Measurements from ENCODE around the gene ACSL1.

ACSL1 gene

DNA sequence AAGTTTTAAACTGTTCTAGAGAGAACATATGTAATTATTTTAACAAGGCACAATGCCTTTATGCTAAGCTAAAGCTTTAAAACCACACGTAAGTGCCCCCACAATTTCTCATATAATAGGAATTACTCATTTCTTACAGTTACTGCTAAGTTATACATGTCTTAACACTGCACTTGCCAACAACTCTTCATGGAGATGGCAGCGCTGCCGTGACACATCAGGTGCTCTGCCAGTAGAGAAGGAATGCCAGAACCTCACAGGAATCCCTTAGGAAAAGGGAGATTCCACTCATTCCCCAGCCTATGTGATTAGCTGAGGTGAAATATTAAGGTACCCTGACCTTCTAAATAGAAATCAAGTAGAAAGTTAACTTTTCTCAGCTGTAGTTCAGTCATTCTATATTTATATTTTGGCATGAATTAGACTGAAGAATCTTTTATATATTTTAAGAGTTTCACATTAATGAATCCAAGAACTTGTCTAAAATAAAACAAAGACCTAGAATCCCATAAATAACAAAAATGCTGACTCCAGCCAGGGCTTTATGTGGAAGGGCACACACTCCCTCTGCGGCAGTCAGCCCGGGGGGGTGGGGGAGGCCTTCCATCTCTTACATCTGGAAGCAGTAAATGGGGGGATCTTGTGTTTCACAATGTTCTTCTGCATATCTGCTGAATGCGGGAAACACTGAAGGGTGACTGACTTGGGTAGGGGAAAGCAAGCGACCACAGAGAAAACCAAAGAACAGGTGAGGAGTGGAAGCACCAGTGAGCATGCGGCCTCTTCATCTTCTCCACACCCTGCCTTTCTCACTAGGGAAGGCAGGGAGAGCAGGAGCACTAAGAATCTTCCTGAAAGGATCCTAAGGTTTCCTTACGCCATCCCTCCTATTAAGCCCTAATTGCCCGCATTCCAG, 23.7 kb downstream of the ACSL1 start:
- TF ChIP-seq POLR2AphosphoS5 (IDR thresholded peaks at IDR 0.05; ENCODE audit: low read depth, low read length), result no peak
- no peak for TF ChIP-seq SIN3A (IDR thresholded peaks at IDR 0.05; ENCODE audit: borderline replicate concordance, insufficient read depth, low read length)
- TF ChIP-seq FOXP2 (optimal IDR thresholded peaks at IDR 0.05; ENCODE audit: borderline replicate concordance, extremely low read depth, extremely low read length, insufficient read depth), result no peak
- TF ChIP-seq, protein P1, sequence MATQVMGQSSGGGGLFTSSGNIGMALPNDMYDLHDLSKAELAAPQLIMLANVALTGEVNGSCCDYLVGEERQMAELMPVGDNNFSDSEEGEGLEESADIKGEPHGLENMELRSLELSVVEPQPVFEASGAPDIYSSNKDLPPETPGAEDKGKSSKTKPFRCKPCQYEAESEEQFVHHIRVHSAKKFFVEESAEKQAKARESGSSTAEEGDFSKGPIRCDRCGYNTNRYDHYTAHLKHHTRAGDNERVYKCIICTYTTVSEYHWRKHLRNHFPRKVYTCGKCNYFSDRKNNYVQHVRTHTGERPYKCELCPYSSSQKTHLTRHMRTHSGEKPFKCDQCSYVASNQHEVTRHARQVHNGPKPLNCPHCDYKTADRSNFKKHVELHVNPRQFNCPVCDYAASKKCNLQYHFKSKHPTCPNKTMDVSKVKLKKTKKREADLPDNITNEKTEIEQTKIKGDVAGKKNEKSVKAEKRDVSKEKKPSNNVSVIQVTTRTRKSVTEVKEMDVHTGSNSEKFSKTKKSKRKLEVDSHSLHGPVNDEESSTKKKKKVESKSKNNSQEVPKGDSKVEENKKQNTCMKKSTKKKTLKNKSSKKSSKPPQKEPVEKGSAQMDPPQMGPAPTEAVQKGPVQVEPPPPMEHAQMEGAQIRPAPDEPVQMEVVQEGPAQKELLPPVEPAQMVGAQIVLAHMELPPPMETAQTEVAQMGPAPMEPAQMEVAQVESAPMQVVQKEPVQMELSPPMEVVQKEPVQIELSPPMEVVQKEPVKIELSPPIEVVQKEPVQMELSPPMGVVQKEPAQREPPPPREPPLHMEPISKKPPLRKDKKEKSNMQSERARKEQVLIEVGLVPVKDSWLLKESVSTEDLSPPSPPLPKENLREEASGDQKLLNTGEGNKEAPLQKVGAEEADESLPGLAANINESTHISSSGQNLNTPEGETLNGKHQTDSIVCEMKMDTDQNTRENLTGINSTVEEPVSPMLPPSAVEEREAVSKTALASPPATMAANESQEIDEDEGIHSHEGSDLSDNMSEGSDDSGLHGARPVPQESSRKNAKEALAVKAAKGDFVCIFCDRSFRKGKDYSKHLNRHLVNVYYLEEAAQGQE (IDR thresholded peaks at IDR 0.05; ENCODE audit: insufficient read depth in 1 of 2, low read depth in 2 of 2, low read length in 2 of 2), result no peak
- TF ChIP-seq TAF1 (IDR thresholded peaks at IDR 0.05; ENCODE audit: borderline replicate concordance, insufficient read depth, low read length), result no peak

DNA sequence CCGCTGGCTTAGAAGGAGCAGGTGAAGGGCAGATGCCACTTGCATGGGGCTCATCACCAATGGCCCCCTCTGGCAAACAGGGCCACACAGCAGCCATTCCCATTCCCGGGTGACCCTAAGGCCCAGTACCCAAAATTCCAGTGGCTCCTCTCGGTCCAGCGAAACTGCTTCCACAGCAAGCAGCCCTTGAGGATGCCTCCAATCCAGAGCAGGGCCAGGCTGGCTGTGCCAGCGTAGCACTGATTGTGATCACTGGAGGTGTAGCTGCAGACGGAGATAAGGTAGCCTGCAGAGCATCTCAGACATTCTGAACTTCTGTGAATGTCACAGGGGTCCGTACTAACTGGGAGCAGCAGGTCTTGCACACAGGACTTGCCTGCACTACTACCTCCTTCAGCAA, 27.3 kb downstream of the ACSL1 start:
- TF ChIP-seq FOXP2 (optimal IDR thresholded peaks at IDR 0.05; ENCODE audit: borderline replicate concordance, extremely low read depth, extremely low read length, insufficient read depth) (no peak), POLR2AphosphoS5 (IDR thresholded peaks at IDR 0.05; ENCODE audit: low read depth, low read length) (no peak), SIN3A (IDR thresholded peaks at IDR 0.05; ENCODE audit: borderline replicate concordance, insufficient read depth, low read length) (no peak), TAF1 (IDR thresholded peaks at IDR 0.05; ENCODE audit: borderline replicate concordance, insufficient read depth, low read length) (no peak)
- TF ChIP-seq, protein P1 (IDR thresholded peaks at IDR 0.05; ENCODE audit: insufficient read depth in 1 of 2, low read depth in 2 of 2, low read length in 2 of 2), result no peak

- TF ChIP-seq FOXP2 (optimal IDR thresholded peaks at IDR 0.05; ENCODE audit: borderline replicate concordance, extremely low read depth, extremely low read length, insufficient read depth), result no peak
- TF ChIP-seq, protein P1 (IDR thresholded peaks at IDR 0.05; ENCODE audit: insufficient read depth in 1 of 2, low read depth in 2 of 2, low read length in 2 of 2), result peak; percentile 18 to 57; a peak in 1 of 4 replicates
These were observed 28.9 kb downstream of the ACSL1 start for GRCh38 chr4:184796906-184797305.

GRCh38 chr4:184795214-184795844, 30.4 kb downstream of the ACSL1 start:
- TF ChIP-seq FOXP2 (optimal IDR thresholded peaks at IDR 0.05; ENCODE audit: borderline replicate concordance, extremely low read depth, extremely low read length, insufficient read depth) (no peak), TAF1 (IDR thresholded peaks at IDR 0.05; ENCODE audit: borderline replicate concordance, insufficient read depth, low read length) (no peak), SIN3A (IDR thresholded peaks at IDR 0.05; ENCODE audit: borderline replicate concordance, insufficient read depth, low read length) (no peak), POLR2AphosphoS5 (IDR thresholded peaks at IDR 0.05; ENCODE audit: low read depth, low read length) (no peak)
- TF ChIP-seq, protein P1 (IDR thresholded peaks at IDR 0.05; ENCODE audit: insufficient read depth in 1 of 2, low read depth in 2 of 2, low read length in 2 of 2), result no peak
